H9 (cell line): ENCODE results near the gene ZKSCAN3. TPM values are rescaled to one million over a fixed set of nuclear protein-coding genes. Genes with fewer than 3 reads are reported as not detected.

Source experiments
- DNase-seq: peaks from one replicate; pipeline ENCODE4 v3.0.0-alpha.2; 2017
- H2AFZ ChIP-seq: one replicate; pipeline ENCODE4 v1.6.1; 2013; ENCODE audit warnings: mild to moderate bottlenecking, low read length, control low read depth, moderate library complexity
- H2AK5ac ChIP-seq: 2 replicates; pipeline ENCODE4 v1.6.1; 2013; ENCODE audit warnings: low read length, control low read depth, mixed read lengths; ENCODE audit not compliant: insufficient read length
- H2BK120ac ChIP-seq: one replicate; pipeline ENCODE4 v1.6.1; 2013; ENCODE audit warnings: low read depth, mild to moderate bottlenecking, low read length, control low read depth, inconsistent platforms; ENCODE audit not compliant: poor library complexity, severe bottlenecking
- H2BK12ac ChIP-seq: 2 replicates; pipeline ENCODE4 v1.6.1; 2013; ENCODE audit warnings: low read length, control low read depth, mixed read lengths, low read depth; ENCODE audit not compliant: insufficient read length
- H2BK15ac ChIP-seq: 2 replicates; pipeline ENCODE4 v1.6.1; 2013; ENCODE audit warnings: low read depth, low read length, control low read depth
- H2BK20ac ChIP-seq: one replicate; pipeline ENCODE4 v1.6.1; 2013; ENCODE audit warnings: low read depth, mild to moderate bottlenecking, low read length, control low read depth, inconsistent platforms; ENCODE audit not compliant: poor library complexity, severe bottlenecking
- H2BK5ac ChIP-seq: 2 replicates; pipeline ENCODE4 v1.6.1; 2013; ENCODE audit warnings: low read length, control low read depth, mixed read lengths; ENCODE audit not compliant: insufficient read length
- H3K14ac ChIP-seq: 2 replicates; pipeline ENCODE4 v1.6.1; 2013; ENCODE audit warnings: low read length, control low read depth; ENCODE audit not compliant: insufficient read depth
- H3K18ac ChIP-seq: 2 replicates; pipeline ENCODE4 v1.6.1; 2013; ENCODE audit warnings: low read depth, mild to moderate bottlenecking, mixed read lengths, low read length, control low read depth; ENCODE audit not compliant: insufficient read length
- H3K23ac ChIP-seq: 2 replicates; pipeline ENCODE4 v1.6.1; 2013; ENCODE audit warnings: low read length, control low read depth, mixed read lengths, low read depth; ENCODE audit not compliant: insufficient read length
- H3K23me2 ChIP-seq: 2 replicates; pipeline ENCODE4 v1.6.1; 2013; ENCODE audit warnings: low read depth, mild to moderate bottlenecking, mixed read lengths, low read length, control low read depth; ENCODE audit not compliant: insufficient read length, poor library complexity, severe bottlenecking
- H3K27ac ChIP-seq: 2 replicates; pipeline ENCODE4 v1.5.1; 2013; ENCODE audit warnings: low read length, control low read depth, mixed read lengths, low read depth; ENCODE audit not compliant: insufficient read length
- H3K27me3 ChIP-seq: 2 replicates; pipeline ENCODE4 v1.6.1; 2013; ENCODE audit warnings: low read length, control low read depth, inconsistent platforms; ENCODE audit not compliant: insufficient read depth
- H3K4ac ChIP-seq: 2 replicates; pipeline ENCODE4 v1.6.1; 2013; ENCODE audit warnings: low read depth, mild to moderate bottlenecking, control low read depth, inconsistent platforms, low read length, moderate library complexity
- H3K4me1 ChIP-seq: 2 replicates; pipeline ENCODE4 v1.6.1; 2013; ENCODE audit warnings: low read length, control low read depth, inconsistent platforms; ENCODE audit not compliant: insufficient read depth
- H3K4me2 ChIP-seq: 2 replicates; pipeline ENCODE4 v1.6.1; 2013; ENCODE audit warnings: low read length, control low read depth, mixed read lengths; ENCODE audit not compliant: insufficient read length, insufficient read depth
- H3K56ac ChIP-seq: 2 replicates; pipeline ENCODE4 v1.6.1; 2013; ENCODE audit warnings: low read depth, mild to moderate bottlenecking, mixed read lengths, low read length, control low read depth; ENCODE audit not compliant: insufficient read length
- H3K79me1 ChIP-seq: 2 replicates; pipeline ENCODE4 v1.6.1; 2013; ENCODE audit warnings: low read depth, mild to moderate bottlenecking, moderate library complexity, low read length, control low read depth, inconsistent platforms; ENCODE audit not compliant: insufficient read depth, poor library complexity, severe bottlenecking
- H3K79me2 ChIP-seq: 2 replicates; pipeline ENCODE4 v1.6.1; 2013; ENCODE audit warnings: low read length, control low read depth, inconsistent platforms; ENCODE audit not compliant: insufficient read depth
- H3K9ac ChIP-seq: 2 replicates; pipeline ENCODE4 v1.6.1; 2013; ENCODE audit warnings: low read length, control low read depth, mixed read lengths; ENCODE audit not compliant: insufficient read length; ENCODE audit errors: extremely low read depth
- H3K9me3 ChIP-seq: one replicate; pipeline ENCODE4 v1.6.1; 2013; ENCODE audit warnings: low read depth, low read length, inconsistent platforms; ENCODE audit not compliant: control insufficient read depth
- H3T11ph ChIP-seq: one replicate; pipeline ENCODE4 v1.6.1; 2013; ENCODE audit warnings: mild to moderate bottlenecking, low read length, control low read depth, inconsistent platforms
- H4K20me1 ChIP-seq: one replicate; pipeline ENCODE4 v1.6.1; 2013; ENCODE audit not compliant: control insufficient read depth, insufficient read length, insufficient read depth
- H4K5ac ChIP-seq: 2 replicates; pipeline ENCODE4 v1.6.1; 2013; ENCODE audit warnings: low read depth, mild to moderate bottlenecking, mixed read lengths, low read length, control low read depth; ENCODE audit not compliant: insufficient read length
- H4K8ac ChIP-seq: replicated peaks from 2 replicates; pipeline ENCODE4 v1.6.1; 2013; ENCODE audit warnings: low read length, control low read depth, mixed read lengths, low read depth; ENCODE audit not compliant: insufficient read length
- H4K91ac ChIP-seq: 2 replicates; pipeline ENCODE4 v1.6.1; 2013; ENCODE audit warnings: low read depth, mild to moderate bottlenecking, moderate library complexity, mixed read lengths, low read length, control low read depth; ENCODE audit not compliant: insufficient read length
- H3K27ac Mint-ChIP-seq, 3 experiments: 2 replicates in 2 of 3; 3 replicates in 1 of 3; pipeline ENCODE4 v1.8.0; 2020 to 2021; ENCODE audit warnings: mixed read lengths in 3 of 3, mild to moderate bottlenecking in 1 of 3, moderate library complexity in 1 of 3
- H3K27me3 Mint-ChIP-seq: 2 replicates; pipeline ENCODE4 v1.8.0; 2021; ENCODE audit warnings: low read depth, mild to moderate bottlenecking, moderate library complexity, mixed read lengths
- H3K36me3 Mint-ChIP-seq, 3 experiments: 2 replicates in 2 of 3; 3 replicates in 1 of 3; pipeline ENCODE4 v1.8.0; 2020 to 2021; ENCODE audit warnings: low read depth in 3 of 3, mixed read lengths in 3 of 3; ENCODE audit not compliant: insufficient read depth in 1 of 3
- H3K4me1 Mint-ChIP-seq, 2 experiments: 2 replicates each; pipeline ENCODE4 v1.8.0; 2020; ENCODE audit warnings: mixed read lengths in 2 of 2
- H3K4me3 Mint-ChIP-seq, 2 experiments: 2 replicates in 1 of 2; 3 replicates in 1 of 2; pipeline ENCODE4 v1.8.0; 2020 to 2021; ENCODE audit warnings: mild to moderate bottlenecking in 2 of 2, mixed read lengths in 2 of 2, moderate library complexity in 1 of 2
- H3K9me3 Mint-ChIP-seq, 2 experiments: 2 replicates in 1 of 2; 3 replicates in 1 of 2; pipeline ENCODE4 v1.8.0; 2020; ENCODE audit warnings: mild to moderate bottlenecking in 2 of 2, mixed read lengths in 2 of 2, moderate library complexity in 1 of 2
- CTCF ChIP-seq: fragments of 200-600 bp; sonication (generic); conservative IDR thresholded peaks from 3 replicates; pipeline ENCODE4 v1.8.0; 2021; ENCODE audit warnings: antibody characterized with exemption, mild to moderate bottlenecking
- WGBS: extraction: QIAGEN DNeasy Blood & Tissue Kit; methylation state at CpG from one replicate; pipeline ENCODE4 v1.1.7; 2013; ENCODE audit warnings: missing lambda C conversion rate, low lambda C conversion rate, mixed read lengths; ENCODE audit not compliant: insufficient read length; ENCODE audit errors: extremely low coverage; 5-methylcytosine and 5-hydroxymethylcytosine counted together
- total RNA-seq: library from RNA; stranded (reverse); gene quantifications from 2 replicates; pipeline ENCODE4 v1.2.1, GENCODE V29; 2021

Gene ZKSCAN3
- total RNA-seq, 1 experiment from 2014 or later = 8.7 TPM

- H2BK15ac ChIP-seq = no peak overlapping the region
- H3K4me1 ChIP-seq = no peaks in the 10 kb centered on the region
- no peak overlapping the region for H3K14ac ChIP-seq
- no peak overlapping the region for H3K27ac ChIP-seq
- H2BK5ac ChIP-seq = no peak overlapping the region
- H3K27me3 ChIP-seq = no peaks in the 10 kb centered on the region
- H2AFZ ChIP-seq = no peak overlapping the region
- Mint-ChIP-seq H3K4me1 (no peaks in the 10 kb centered on the region), H3K36me3 (no peaks in the 10 kb centered on the region), H3K4me3 (no peak overlapping the region), H3K9me3 (no peaks in the 10 kb centered on the region; a peak in 2 of 5 replicates), H3K27me3 (peaks cover 23% of the 10 kb centered on the region), H3K27ac (no peak overlapping the region)
- no peak overlapping the region for H4K5ac ChIP-seq
- H3K79me2 ChIP-seq = no peaks in the 10 kb centered on the region
- no peak overlapping the region for H2BK12ac ChIP-seq
- no peaks in the 10 kb centered on the region for H3K79me1 ChIP-seq
- WGBS = no CpG with 5 or more reads among the region's 2 CpGs
- no peaks in the 10 kb centered on the region for H4K20me1 ChIP-seq
- no peaks in the 10 kb centered on the region for H3K23me2 ChIP-seq
- H3K4ac ChIP-seq = no peak overlapping the region
- H4K91ac ChIP-seq = no peak overlapping the region
- no peak overlapping the region for H2AK5ac ChIP-seq
- no peak for DNase-seq
- H2BK120ac ChIP-seq = no peak overlapping the region
- no peak overlapping the region for H3K56ac ChIP-seq
- no peak overlapping the region for H3K9ac ChIP-seq
- TF ChIP-seq CTCF = no peak
- no peak overlapping the region for H3K23ac ChIP-seq
- no peak overlapping the region for H4K8ac ChIP-seq
- H3K4me2 ChIP-seq = no peak overlapping the region
- no peak overlapping the region for H3T11ph ChIP-seq
- no peak overlapping the region for H2BK20ac ChIP-seq
- no peaks in the 10 kb centered on the region for H3K9me3 ChIP-seq
- H3K18ac ChIP-seq = no peak overlapping the region
These were observed 57.7 kb downstream of the ZKSCAN3 start for GRCh38 chr6:28407401-28407800.
